Left ventricle myocardium superior (tissue), 1 donor: ENCODE data around the gene DCAF12. TPM values are rescaled to one million over a fixed set of nuclear protein-coding genes. Genes with fewer than 3 reads are reported as not detected.

Experiments used
- total RNA-seq: library from RNA; stranded (reverse); fragmentation: NEBNext Ultra II Directional; extraction: Animal tissue kit (Norgen Biotek cat#: 25700); gene quantifications from one replicate; pipeline ENCODE4 v1.2.1, GENCODE V29; 2021
- donor health status: DM: no; HTN: yes; CAD: no; lungs with severe emphysema.

The DCAF12 gene
- total RNA-seq, 1 donor from 2014 or later = 17.3 TPM

Other genes with a start within 250 kb of the DCAF12 start
- 34.9 TPM for gene UBAP2, start 77.8 kb downstream of the DCAF12 start, total RNA-seq
- gene UBAP1, start 52.3 kb upstream of the DCAF12 start, total RNA-seq = 46.9 TPM
- gene KIF24, start 202.6 kb upstream of the DCAF12 start, total RNA-seq = 0.45 TPM
- gene NUDT2, start 202.9 kb upstream of the DCAF12 start, total RNA-seq = 19.6 TPM